Peyer's patch (tissue), 4 donors: Measurements from ENCODE around the gene ANXA9. TPM values are rescaled to one million over a fixed set of nuclear protein-coding genes. Genes with fewer than 3 reads are reported as not detected.

Source experiments
- DNase-seq, 3 donors: peaks; one replicate each; pipeline ENCODE4 v3.0.0-alpha.2; 2017 to 2019
- H3K27ac ChIP-seq, 4 donors: fragments of 200-600 bp; sonication (generic); one replicate each; pipeline ENCODE4 v1.5.1; 2016 to 2019
- H3K27me3 ChIP-seq, 2 donors: fragments of 200-600 bp; sonication (generic); one replicate each; pipeline ENCODE4 v1.5.1; 2019
- H3K36me3 ChIP-seq, 3 donors: fragments of 200-600 bp; sonication (generic); one replicate each; pipeline ENCODE4 v1.5.1; 2016 to 2019
- H3K4me1 ChIP-seq, 4 donors: fragments of 200-600 bp; sonication (generic); one replicate each; pipeline ENCODE4 v1.5.1; 2016 to 2019
- H3K4me3 ChIP-seq, 4 donors: fragments of 200-600 bp; sonication (generic); 1 replicate in 3 of 4; 2 replicates in 1 of 4; pipeline ENCODE4 v1.5.1; 2016 to 2019; ENCODE audit warnings: mild to moderate bottlenecking in 1 of 4
- H3K9me3 ChIP-seq, 4 donors: fragments of 200-600 bp; sonication (generic); one replicate each; pipeline ENCODE4 v1.5.1; 2016 to 2019; ENCODE audit warnings: mild to moderate bottlenecking in 1 of 4
- POLR2A ChIP-seq, 2 donors: fragments of 450-650 bp; IDR thresholded peaks; one replicate each; pipeline ENCODE4 v1.5.1; 2017; ENCODE audit warnings: antibody characterized with exemption in 2 of 2, mild to moderate bottlenecking in 2 of 2, moderate library complexity in 2 of 2
- total RNA-seq, 4 donors: library from RNA; depleted of rRNA; stranded (reverse); fragments of >200 nt; gene quantifications; one replicate each; pipeline ENCODE4 v1.1.0, GENCODE V29; 2016
- TF ChIP-seq, protein P1 (sequence below), 6 experiments: fragments of 450-650 bp in 4 of 6; fragments of 200-600 bp in 2 of 6; sonication (generic) in 1 of 6; IDR thresholded peaks; one replicate each; pipeline ENCODE4 v1.5.1; 2017 to 2019; ENCODE audit warnings: antibody characterized with exemption in 6 of 6, mild to moderate bottlenecking in 3 of 6, moderate library complexity in 1 of 6

Gene ANXA9
- total RNA-seq, 4 donors from 2014 or later, result 0.67 to 1.7 TPM; not detected in 2

DNA sequence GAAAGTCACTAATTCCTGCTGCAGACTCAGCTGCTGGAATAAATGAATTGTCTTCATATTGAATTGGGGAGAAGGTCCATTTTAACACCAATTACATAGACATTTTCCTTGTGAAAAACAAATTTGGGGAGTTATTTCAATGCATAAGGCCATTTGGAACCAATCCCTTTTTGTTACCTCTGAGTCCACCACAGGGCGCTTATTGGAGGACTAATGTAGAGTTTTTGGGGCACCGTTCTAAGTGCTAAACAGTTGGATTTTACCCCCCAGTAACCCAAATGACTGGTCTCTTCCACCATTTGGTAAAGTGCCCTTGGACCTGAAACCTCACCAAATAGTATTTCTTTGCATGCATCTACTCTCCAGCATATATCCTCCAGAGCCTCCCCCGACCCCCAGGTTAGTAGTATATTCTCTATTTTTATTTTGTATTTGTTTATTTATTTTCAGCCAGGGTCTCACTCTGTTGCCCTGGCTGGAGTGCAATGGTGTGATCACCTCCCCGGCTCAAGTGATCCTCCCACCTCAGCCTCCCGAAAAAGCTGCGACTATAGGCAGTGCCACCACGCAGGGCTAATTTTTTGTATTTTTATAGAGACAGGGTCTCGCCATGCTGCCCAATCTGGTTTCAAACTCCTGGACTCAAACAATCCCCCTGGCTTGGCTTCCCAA, 27.7 kb downstream of the ANXA9 start:
- peak overlapping the region in 1 of 4 donors; percentile 59 for H3K4me3 ChIP-seq
- peak overlapping the region in 2 of 4 donors; percentile 78 to 84 for H3K27ac ChIP-seq

DNA sequence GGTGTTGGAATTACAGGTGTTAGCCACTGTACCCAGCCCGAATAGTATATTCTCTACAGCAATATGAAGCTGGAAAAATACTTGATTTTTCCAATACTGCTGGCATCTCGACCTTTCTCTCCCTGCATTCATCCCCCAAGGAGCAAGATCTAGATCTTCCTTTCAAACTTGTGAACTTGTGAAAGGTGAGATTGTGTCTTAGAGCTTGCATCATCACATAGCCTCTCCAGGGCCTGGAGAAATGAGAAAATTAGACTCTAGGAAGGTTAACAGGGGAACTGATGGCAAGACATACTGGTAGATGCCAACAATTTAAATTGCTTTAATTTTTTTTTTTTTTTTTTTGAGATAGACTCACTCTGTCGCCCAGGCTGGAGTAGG, 28.2 kb downstream of the ANXA9 start:
- no peak overlapping the region for H3K27ac ChIP-seq
- H3K4me1 ChIP-seq, result peaks cover 4 to 69% (median 12%) of the 10 kb centered on the region in 4 donors
- no peaks in the 10 kb centered on the region for H3K36me3 ChIP-seq
- no peak overlapping the region for H3K4me3 ChIP-seq
- DNase-seq, result no peak
- no peaks in the 10 kb centered on the region for H3K9me3 ChIP-seq
- TF ChIP-seq, protein P1, sequence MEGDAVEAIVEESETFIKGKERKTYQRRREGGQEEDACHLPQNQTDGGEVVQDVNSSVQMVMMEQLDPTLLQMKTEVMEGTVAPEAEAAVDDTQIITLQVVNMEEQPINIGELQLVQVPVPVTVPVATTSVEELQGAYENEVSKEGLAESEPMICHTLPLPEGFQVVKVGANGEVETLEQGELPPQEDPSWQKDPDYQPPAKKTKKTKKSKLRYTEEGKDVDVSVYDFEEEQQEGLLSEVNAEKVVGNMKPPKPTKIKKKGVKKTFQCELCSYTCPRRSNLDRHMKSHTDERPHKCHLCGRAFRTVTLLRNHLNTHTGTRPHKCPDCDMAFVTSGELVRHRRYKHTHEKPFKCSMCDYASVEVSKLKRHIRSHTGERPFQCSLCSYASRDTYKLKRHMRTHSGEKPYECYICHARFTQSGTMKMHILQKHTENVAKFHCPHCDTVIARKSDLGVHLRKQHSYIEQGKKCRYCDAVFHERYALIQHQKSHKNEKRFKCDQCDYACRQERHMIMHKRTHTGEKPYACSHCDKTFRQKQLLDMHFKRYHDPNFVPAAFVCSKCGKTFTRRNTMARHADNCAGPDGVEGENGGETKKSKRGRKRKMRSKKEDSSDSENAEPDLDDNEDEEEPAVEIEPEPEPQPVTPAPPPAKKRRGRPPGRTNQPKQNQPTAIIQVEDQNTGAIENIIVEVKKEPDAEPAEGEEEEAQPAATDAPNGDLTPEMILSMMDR (IDR thresholded peaks at IDR 0.05), result no peak
- no peak for TF ChIP-seq POLR2A (IDR thresholded peaks at IDR 0.05)
- H3K27me3 ChIP-seq, result no peaks in the 10 kb centered on the region

More for the DNA sequence above, 27.7 kb downstream of the ANXA9 start:
- Histone ChIP-seq H3K36me3 (no peaks in the 10 kb centered on the region), H3K9me3 (no peaks in the 10 kb centered on the region), H3K27me3 (no peaks in the 10 kb centered on the region), H3K4me1 (peaks cover 4 to 74% (median 14%) of the 10 kb centered on the region in 4 donors)
- TF ChIP-seq, protein P1 (IDR thresholded peaks at IDR 0.05), result no peak
- TF ChIP-seq POLR2A (IDR thresholded peaks at IDR 0.05), result no peak
- no peak for DNase-seq

DNA sequence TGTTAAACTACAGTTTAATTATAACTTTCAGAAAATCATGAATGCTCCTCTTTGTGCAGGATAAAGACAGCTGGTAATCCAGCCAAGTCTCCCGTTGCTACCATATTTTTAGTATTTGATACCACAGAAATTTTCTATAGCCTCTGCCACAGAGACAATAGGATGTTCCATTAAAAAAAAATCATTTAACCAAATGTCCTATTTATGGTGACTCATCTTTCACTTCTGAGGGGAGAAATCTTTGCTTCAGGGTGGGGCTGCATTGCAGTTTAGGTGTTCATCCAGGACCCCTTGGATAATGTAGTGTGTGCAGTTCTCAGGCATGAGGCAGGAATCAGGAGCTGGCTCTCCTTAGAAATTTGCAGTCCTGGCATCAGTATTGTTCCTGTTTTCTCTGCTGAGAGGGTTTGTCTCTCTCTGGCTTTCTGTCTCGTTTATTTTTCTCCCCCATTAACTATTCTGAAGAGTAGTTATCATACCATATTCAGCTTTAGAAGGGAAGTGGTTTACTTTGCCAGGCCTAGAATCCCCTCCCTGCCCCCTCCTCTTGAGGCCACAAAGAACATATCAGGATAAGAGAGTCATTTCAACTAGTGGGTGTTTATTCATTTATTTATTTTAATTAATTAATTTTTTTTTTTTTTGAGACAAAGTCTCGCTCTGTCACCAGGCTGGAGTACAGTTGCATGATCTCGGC, 29.2 kb downstream of the ANXA9 start:
- H3K9me3 ChIP-seq, result no peaks in the 10 kb centered on the region
- peaks cover 4 to 67% (median 12%) of the 10 kb centered on the region in 4 donors for H3K4me1 ChIP-seq
- H3K36me3 ChIP-seq, result no peaks in the 10 kb centered on the region
- H3K27ac ChIP-seq, result peak overlapping the region in 1 of 4 donors; percentile 12
- TF ChIP-seq, protein P1 (IDR thresholded peaks at IDR 0.05), result no peak
- TF ChIP-seq POLR2A (IDR thresholded peaks at IDR 0.05), result no peak
- no peaks in the 10 kb centered on the region for H3K27me3 ChIP-seq
- no peak overlapping the region for H3K4me3 ChIP-seq
- no peak for DNase-seq

DNA sequence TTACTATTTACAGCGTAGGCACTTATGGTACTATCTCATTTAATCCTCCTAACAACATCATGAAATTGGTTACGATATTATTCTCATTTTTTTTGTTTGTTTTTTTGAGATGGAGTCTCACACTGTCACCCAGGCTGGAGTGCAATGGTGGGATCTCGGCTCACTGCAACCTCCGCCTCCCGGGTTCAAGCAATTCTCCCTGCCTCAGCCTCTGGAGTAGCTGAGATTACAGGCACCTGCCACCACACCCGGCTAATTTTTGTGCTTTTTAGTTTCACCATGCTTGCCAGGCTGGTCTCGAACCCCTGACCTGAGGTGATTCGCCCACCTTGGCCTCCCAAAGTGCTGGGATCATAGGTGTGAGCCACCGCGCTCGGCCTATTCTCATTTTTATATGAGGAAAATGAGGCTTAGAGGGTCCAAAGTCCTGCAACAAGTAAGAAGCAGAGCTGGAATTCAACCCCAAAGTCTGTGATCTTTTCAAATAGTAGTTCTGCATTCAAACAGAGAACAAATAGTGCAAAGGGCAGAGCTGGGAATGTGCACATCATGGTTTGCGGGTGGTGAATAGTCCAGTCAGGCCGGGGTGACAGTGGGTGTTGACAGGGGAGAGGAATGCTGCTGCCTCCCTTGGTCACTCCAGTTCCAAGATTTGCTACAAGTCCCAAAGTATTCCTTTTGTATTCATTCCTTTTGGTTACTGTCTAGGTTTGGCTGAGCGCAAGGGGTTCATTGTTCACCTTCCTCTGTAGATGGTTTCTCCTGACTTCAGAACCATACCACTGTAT, 30.8 kb downstream of the ANXA9 start:
- Histone ChIP-seq H3K9me3 (no peaks in the 10 kb centered on the region), H3K27me3 (no peaks in the 10 kb centered on the region), H3K4me1 (peaks cover 4 to 56% (median 7%) of the 10 kb centered on the region in 4 donors), H3K27ac (peak overlapping the region in 3 of 4 donors; percentile 51 to 89 (median 82)), H3K4me3 (no peak overlapping the region), H3K36me3 (no peaks in the 10 kb centered on the region)
- DNase-seq, result peak in 2 of 3 donors; percentile 72 to 73
- TF ChIP-seq POLR2A (IDR thresholded peaks at IDR 0.05), result peak; percentile 37 to 55
- TF ChIP-seq, protein P1 (IDR thresholded peaks at IDR 0.05), result peak in 1 of 6 experiments; percentile 6

DNA sequence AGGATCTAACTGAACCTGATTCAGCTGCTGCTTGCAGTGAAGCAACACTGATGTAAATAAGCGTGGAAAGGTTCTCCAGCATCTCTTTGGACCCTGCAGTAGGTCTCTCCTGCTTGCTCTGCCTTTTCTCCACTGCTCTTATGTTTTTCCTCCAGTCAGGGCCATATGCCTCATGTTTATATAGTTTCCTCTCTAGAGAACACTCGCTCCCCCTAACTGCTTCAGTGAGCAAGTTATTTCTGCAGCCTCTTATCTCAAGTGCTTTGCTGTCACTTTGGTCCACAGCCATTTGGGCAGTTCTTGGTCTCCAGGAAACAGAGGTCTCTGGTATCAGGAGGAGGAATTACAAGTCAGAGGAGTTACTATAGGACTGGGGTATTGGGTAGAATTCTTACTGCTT, 31.4 kb downstream of the ANXA9 start:
- TF ChIP-seq POLR2A (IDR thresholded peaks at IDR 0.05), result no peak
- TF ChIP-seq, protein P1 (IDR thresholded peaks at IDR 0.05), result peak in 1 of 6 experiments; percentile 6
- Histone ChIP-seq H3K4me1 (peaks cover 4 to 54% (median 7%) of the 10 kb centered on the region in 4 donors), H3K27ac (peak overlapping the region in 3 of 4 donors; percentile 51 to 89 (median 82)), H3K36me3 (peaks cover 0 to 6% (median 0%) of the 10 kb centered on the region in 3 donors), H3K9me3 (no peaks in the 10 kb centered on the region), H3K27me3 (no peaks in the 10 kb centered on the region), H3K4me3 (no peak overlapping the region)
- no peak for DNase-seq
